ENCODE data around the gene SOCS6. TPM values are rescaled to one million over a fixed set of nuclear protein-coding genes. Genes with fewer than 3 reads are reported as not detected.

SOCS6 gene
- total RNA-seq = 48.2 TPM

GRCh38 chr18:70288851-70289328 lies at the start of gene SOCS6:
Gene SOCS6 (plus strand): TSS chr18:70289045. CDS start chr18:70324669, 35,624 bp downstream.

Other genes with a start within 250 kb of the SOCS6 start
- 34.8 TPM for gene RTTN, start 83.4 kb upstream of the SOCS6 start, total RNA-seq